LoVo (cell line): ENCODE data around the gene DSG2.
"Not testable (repeated sequence)": the region's sequence is repeated elsewhere in the genome, so short reads cannot be mapped to it uniquely, and the experiment has no call there.

Experiments
- DNase-seq: peaks from one replicate; pipeline ENCODE4 v3.0.0-alpha.2; 2016; ENCODE audit warnings: low spot score

DSG2 gene

GRCh38 chr18:31500051-31500688, 2.2 kb downstream of the DSG2 start:
- no peak for DNase-seq

- DNase-seq = no peak
These were observed 5.0 kb downstream of the DSG2 start for GRCh38 chr18:31503011-31503410.

DNA sequence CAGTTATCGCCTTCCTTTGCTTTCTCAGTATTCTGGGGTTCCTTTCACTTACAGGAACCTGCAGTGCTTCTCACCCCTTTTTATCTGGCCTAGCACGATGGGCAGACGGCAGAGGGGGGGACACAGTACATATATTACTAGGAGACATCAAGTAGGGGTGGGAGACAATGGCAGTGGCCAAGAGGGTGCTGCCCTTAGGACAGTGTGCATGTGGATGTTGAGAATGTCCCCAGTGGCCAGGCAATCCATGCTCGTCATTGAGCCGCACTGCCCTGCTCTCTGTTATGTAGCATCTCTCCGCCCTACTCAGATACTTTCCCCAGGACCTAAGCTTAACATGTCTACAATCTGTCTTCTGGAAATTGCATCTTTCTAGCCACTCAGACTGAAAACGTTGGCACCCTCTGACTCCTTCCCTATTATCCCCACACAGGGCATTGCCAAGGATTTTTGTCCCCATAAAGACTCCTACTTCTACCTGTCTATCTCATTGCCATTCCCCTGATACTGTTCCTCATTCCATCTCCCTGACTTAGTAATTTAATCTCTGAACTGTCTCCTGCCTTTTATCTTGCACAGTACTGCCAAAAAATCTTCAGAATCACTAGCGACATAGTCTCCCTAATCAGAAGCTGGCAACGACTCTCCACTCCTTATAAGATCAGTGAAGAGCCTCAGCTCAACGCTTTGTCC, 6.6 kb downstream of the DSG2 start:
- no peak for DNase-seq

DNA sequence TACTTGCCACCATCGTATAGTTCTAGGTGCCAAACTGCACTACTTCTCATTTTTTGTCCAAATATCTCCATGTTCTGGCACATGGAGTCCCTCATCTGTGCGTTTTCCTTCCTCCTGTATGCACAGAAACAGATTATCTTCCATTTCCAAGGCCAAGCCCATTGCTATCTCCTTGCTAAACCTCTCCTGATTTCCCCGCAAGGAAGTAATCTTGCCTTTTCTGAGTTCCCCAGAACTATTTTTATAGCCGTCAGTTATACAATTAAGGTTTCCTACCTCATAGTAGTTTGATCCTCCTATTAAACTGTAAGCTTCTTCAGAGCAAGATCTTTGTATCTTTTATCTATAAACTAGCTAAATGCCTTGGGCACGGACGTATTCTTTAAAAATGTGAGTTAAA, 7.2 kb downstream of the DSG2 start:
- no peak for DNase-seq

DNA sequence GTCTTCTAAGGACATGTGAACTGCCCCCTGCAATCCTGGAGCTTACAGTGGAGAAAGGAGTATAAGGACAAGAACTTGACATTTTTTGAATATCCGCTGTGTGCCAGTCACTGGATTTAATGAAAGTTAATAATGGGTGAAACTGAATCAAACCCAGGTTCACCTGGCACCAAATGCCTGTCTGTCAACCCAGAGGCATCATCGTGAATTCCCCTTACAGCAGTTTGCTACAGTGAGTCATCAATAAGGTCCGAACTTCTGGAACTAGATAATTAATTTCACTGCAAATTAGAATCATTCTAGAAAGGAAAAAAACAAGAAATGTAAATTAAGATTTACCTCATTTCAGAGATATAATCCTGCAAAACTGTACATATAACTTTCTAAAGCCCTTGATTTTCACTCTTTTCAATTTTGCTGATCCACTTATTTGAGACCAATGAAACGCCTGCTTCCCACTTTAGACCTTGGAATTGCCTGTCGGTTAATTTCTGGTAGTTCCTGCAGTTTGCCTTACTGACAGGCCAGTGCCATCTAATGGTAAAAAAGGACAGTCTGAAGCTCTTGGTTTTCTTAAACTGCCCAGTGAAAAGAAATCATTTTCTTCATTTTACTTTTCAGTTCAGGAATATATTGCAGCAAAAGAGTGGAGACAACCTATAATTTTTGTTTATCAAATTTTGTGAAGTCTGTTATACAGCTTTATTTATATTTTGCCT, 8.2 kb downstream of the DSG2 start:
- DNase-seq = no peak

GRCh38 chr18:31507124-31507523, 9.1 kb downstream of the DSG2 start:
- DNase-seq = not testable (repeated sequence)

GRCh38 chr18:31508781-31509180, 10.8 kb downstream of the DSG2 start:
- peak; percentile 62 for DNase-seq

GRCh38 chr18:31509571-31509970, 11.6 kb downstream of the DSG2 start:
- DNase-seq = no peak

- peak; percentile 71 for DNase-seq
These were observed 12.3 kb downstream of the DSG2 start for GRCh38 chr18:31510319-31510718.

- DNase-seq = no peak
These were observed 13.1 kb downstream of the DSG2 start for GRCh38 chr18:31511098-31511497.

GRCh38 chr18:31512203-31512764, 14.3 kb downstream of the DSG2 start:
- DNase-seq = peak; percentile 92

DNA sequence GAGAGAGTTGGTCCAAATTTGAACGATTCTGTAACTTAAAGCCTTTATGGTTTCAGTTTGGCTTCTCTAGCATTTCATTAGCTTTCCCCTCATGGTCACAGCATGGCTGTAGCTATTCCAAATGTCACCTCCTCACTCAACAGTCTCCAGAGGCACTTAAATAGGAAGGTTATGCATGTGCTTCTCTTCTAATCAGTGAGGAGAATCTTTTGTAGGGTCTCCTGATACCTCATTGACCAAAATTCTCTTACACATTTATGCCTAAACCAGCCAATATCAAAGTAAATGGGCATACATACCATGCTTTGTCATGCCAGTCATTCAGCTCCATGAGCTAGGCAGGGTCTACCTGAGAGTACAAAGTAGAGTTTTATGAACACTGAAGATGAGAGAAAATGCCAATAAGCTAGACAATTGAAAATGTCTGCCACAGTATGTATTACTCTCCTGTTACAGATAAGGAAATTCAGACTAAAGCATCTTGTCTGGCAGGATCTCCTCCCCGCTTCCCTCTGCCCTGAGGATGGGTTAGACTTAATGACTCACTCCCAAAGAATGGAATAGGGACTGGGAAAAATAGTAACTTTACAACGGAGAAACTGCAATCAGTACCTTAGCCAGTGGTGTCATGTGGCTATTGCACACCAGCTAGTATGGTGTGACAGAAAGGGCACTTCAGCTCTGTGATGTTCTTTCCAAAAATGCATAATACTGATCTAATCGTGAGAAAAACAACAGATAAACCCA, 15.4 kb downstream of the DSG2 start:
- DNase-seq = peak; percentile 82

GRCh38 chr18:31516437-31516836, 18.5 kb downstream of the DSG2 start:
- no peak for DNase-seq

- no peak for DNase-seq
These were observed 28.4 kb downstream of the DSG2 start for GRCh38 chr18:31526374-31526773.

- no peak for DNase-seq
These were observed 35.3 kb downstream of the DSG2 start for GRCh38 chr18:31533236-31533635.

DNA sequence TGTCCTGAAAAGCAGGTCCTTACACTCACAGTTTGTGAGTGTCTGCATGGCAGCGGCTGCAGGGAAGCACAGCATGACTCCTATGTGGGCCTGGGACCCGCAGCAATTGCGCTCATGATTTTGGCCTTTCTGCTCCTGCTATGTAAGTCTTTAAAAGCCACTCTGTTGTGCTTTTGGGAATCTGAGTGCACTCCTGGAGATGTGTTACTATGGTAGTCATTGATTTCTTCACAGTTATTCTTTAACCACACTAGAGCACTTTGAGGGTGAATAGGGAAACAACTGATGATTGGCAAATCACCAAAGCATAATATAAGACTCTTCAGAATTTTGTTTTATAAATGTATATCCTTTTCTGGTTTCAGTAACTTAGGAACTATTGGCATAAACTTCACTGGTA, 40.9 kb downstream of the DSG2 start:
- no peak for DNase-seq

GRCh38 chr18:31546476-31546875, 48.5 kb downstream of the DSG2 start:
- DNase-seq = no peak

DNA sequence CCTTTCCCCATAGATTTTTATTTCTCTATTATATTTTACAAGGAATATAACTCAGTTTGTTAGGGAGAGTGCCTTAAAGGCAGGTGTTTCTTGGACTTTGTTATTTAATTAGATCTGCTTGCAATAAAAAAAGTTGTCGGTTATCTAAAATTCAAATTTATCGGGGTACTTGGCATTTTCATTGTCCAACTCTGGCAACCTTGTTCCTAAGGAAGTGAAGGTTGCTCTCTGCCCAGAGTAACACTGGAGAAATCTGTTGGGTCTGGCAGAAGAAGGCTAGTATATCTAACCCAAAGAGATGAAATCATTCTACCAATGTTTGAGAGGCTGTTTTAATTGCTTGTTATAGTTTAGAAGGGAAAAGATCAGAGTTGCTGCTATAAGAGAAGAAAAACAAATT, 50.9 kb downstream of the DSG2 start:
- no peak for DNase-seq

GRCh38 chr18:31549416-31549815, 51.4 kb downstream of the DSG2 start:
- DNase-seq = no peak

GRCh38 chr18:31551883-31552282, 53.9 kb downstream of the DSG2 start:
- no peak for DNase-seq

DNA sequence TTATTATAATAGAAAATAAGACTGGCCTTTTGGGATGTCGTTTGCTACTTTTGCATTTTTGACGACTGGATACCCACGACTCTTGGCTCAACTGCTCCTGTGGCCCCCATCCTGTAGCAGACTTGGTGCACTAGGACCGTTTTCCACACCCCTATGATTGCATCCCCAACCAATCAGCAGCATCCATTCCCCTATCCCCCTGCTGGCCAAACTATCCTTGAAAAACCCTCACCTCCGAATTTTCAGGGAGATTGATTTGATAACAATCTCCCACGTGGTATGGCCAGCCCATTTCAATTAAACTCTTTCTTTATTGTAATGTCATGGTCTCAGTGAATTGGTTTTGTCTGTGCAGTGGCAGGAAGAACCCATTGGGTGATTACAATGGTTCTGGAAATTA, 55.8 kb downstream of the DSG2 start:
- DNase-seq = no peak

- DNase-seq = no peak
These were observed 56.8 kb downstream of the DSG2 start for GRCh38 chr18:31554776-31555175.
